Measurements from ENCODE around the gene ZBTB12. TPM values are rescaled to one million over a fixed set of nuclear protein-coding genes. Genes with fewer than 3 reads are reported as not detected.

Gene ZBTB12
- total and polyA plus RNA-seq, 2 of the 4 experiments (the other 2 are of a cell fraction): 2.0 to 8.5 TPM

- DNase-seq (no peak), ATAC-seq (ENCODE audit: low read depth) (no peak)
- no CpG with 5 or more reads among the region's 18 CpGs for WGBS, 2 experiments (ENCODE audit: extremely low coverage in 2 of 2, insufficient read length in 1 of 2)
- peak within 1 kb of the TSS; percentile 17 for H2AFZ ChIP-seq (replicated peaks; ENCODE audit: low read length, poor library complexity)
- POLR2A ChIA-PET (ENCODE audit: unreplicated experiment): no interaction called here
- H3K18ac ChIP-seq (ENCODE audit: low read depth, low read length): no peak within 1 kb of the TSS
- no peak within 1 kb of the TSS for H2BK15ac ChIP-seq (ENCODE audit: low read depth, low read length)
- TF ChIP-seq, protein P1, sequence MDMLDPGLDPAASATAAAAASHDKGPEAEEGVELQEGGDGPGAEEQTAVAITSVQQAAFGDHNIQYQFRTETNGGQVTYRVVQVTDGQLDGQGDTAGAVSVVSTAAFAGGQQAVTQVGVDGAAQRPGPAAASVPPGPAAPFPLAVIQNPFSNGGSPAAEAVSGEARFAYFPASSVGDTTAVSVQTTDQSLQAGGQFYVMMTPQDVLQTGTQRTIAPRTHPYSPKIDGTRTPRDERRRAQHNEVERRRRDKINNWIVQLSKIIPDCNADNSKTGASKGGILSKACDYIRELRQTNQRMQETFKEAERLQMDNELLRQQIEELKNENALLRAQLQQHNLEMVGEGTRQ (IDR thresholded peaks at IDR 0.05; ENCODE audit: low read depth, low read length): no peak
- TF ChIP-seq POLR2A (IDR thresholded peaks at IDR 0.05; ENCODE audit: low read depth, low read length) (no peak), CEBPB (IDR thresholded peaks at IDR 0.05; ENCODE audit: low read depth, low read length) (no peak), SMC3 (IDR thresholded peaks at IDR 0.05; ENCODE audit: low read depth, low read length) (no peak), MAFK (IDR thresholded peaks at IDR 0.05; ENCODE audit: low read depth, low read length) (no peak), NFE2L2 (IDR thresholded peaks at IDR 0.05; ENCODE audit: low read depth, low read length) (no peak), ELK1 (IDR thresholded peaks at IDR 0.05; ENCODE audit: borderline replicate concordance, low read depth, low read length) (no peak), BHLHE40 (IDR thresholded peaks at IDR 0.05; ENCODE audit: low read depth, low read length) (no peak), MAZ (IDR thresholded peaks at IDR 0.05; ENCODE audit: borderline replicate concordance, low read depth, low read length) (no peak)
- H3K36me3 ChIP-seq (ENCODE audit: control insufficient read depth, insufficient read depth, low read length): peaks cover 39% of the 10 kb centered on the region
- H3K23ac ChIP-seq (ENCODE audit: low read depth, low read length): no peak within 1 kb of the TSS
- H3K4me2 ChIP-seq (ENCODE audit: low read depth, low read length): no peak within 1 kb of the TSS
- dilution Hi-C loops (cut with HindIII; ENCODE audit: low sequenced_read_pairs, unreplicated experiment): no loop called here
- peaks cover 10% of the 10 kb centered on the region for H3K4me1 ChIP-seq (ENCODE audit: control insufficient read depth, insufficient read depth, low read length)
- H4K8ac ChIP-seq (ENCODE audit: low read depth in 2 of 2, low read length in 2 of 2): no peak within 1 kb of the TSS
- no peak within 1 kb of the TSS for H2BK20ac ChIP-seq (ENCODE audit: low read depth, low read length)
- intact Hi-C loops (cut with micrococcal nuclease): no loop called here
- H4K91ac ChIP-seq (ENCODE audit: insufficient read depth, low read depth, low read length): no peak within 1 kb of the TSS
- H3K56ac ChIP-seq (ENCODE audit: extremely low read depth, insufficient read depth, low read length): no peak within 1 kb of the TSS
- no TSS peak for BruUV-seq (replicated peaks)
- no peak within 1 kb of the TSS for H3K4me3 ChIP-seq (ENCODE audit: insufficient read depth, low read depth, low read length)
- no peak within 1 kb of the TSS for H3K14ac ChIP-seq (replicated peaks; ENCODE audit: low read depth, low read length)
- H4K5ac ChIP-seq (ENCODE audit: low read depth, low read length): no peak within 1 kb of the TSS
- H3K9me1 ChIP-seq (ENCODE audit: insufficient read depth, low read length): 0 out of 2 replicates have a peak, but pooled peaks cover 2% of the 10 kb centered on the region
- H3K27ac ChIP-seq (ENCODE audit: insufficient read depth, low read length): no peak within 1 kb of the TSS
- no peak within 1 kb of the TSS for H2AK9ac ChIP-seq (replicated peaks; ENCODE audit: low read depth, low read length, poor library complexity)
- H3K9ac ChIP-seq (ENCODE audit: low read depth, low read length): no peak within 1 kb of the TSS
- in situ Hi-C loops (cut with MboI; ENCODE audit: low sequenced_read_pairs): no loop called here
- no peak within 1 kb of the TSS for H3K4ac ChIP-seq (ENCODE audit: low read depth, low read length)
- no peak within 1 kb of the TSS for H2AK5ac ChIP-seq (ENCODE audit: low read depth, low read length)
- no peaks in the 10 kb centered on the region for H3K9me3 ChIP-seq (ENCODE audit: control insufficient read depth, insufficient read depth, low read length)
- H4K20me1 ChIP-seq (ENCODE audit: insufficient read depth, low read length): 0 out of 2 replicates have a peak, but pooled peaks cover 2% of the 10 kb centered on the region
- H3K79me1 ChIP-seq (ENCODE audit: low read depth in 1 of 2, low read length in 2 of 2): no peaks in the 10 kb centered on the region
- H2BK5ac ChIP-seq (ENCODE audit: low read depth, low read length, poor library complexity, severe bottlenecking): no peak within 1 kb of the TSS
- no peaks in the 10 kb centered on the region for H3K27me3 ChIP-seq (ENCODE audit: control insufficient read depth, insufficient read depth, low read length)
- CTCF ChIA-PET: no interaction called here
- no peak within 1 kb of the TSS for H2BK120ac ChIP-seq (ENCODE audit: low read depth, low read length)
Observed at GRCh38 chr6:31878726-31879125, 23.2 kb downstream of the ZBTB12 start, which contains the start of gene SLC44A4. Gene SLC44A4, minus strand, starts transcription at chr6:31878997. Its CDS starts 17 bp downstream, at chr6:31878980.

Measured in IMR-90 (cell line).